Liver (tissue), 9 donors: ENCODE data around the gene ABCC11. TPM values are rescaled to one million over a fixed set of nuclear protein-coding genes. Genes with fewer than 3 reads are reported as not detected.

ENCODE experiments used
- DNase-seq: peaks from one replicate; pipeline ENCODE4 v3.0.0-alpha.2; 2017; ENCODE audit warnings: low spot score
- H3K27ac ChIP-seq, 2 donors: one replicate each; pipeline ENCODE4 v1.7.0; 2013; ENCODE audit warnings: inconsistent platforms in 2 of 2, low read length in 2 of 2, control low read depth in 1 of 2, low read depth in 1 of 2, mild to moderate bottlenecking in 1 of 2
- H3K27me3 ChIP-seq, 4 donors: one replicate each; pipeline versions ENCODE4 v1.6.1 to v1.7.0; 2013; ENCODE audit warnings: low read length in 3 of 4, inconsistent platforms in 1 of 4, mild to moderate bottlenecking in 1 of 4, moderate library complexity in 1 of 4; ENCODE audit not compliant: control insufficient read depth in 4 of 4, insufficient read depth in 4 of 4
- H3K36me3 ChIP-seq, 4 donors: one replicate each; pipeline versions ENCODE4 v1.6.1 to v1.7.0; 2013; ENCODE audit warnings: low read length in 3 of 4, mild to moderate bottlenecking in 3 of 4, low read depth in 1 of 4, moderate library complexity in 1 of 4; ENCODE audit not compliant: control insufficient read depth in 4 of 4, insufficient read depth in 3 of 4
- H3K4me1 ChIP-seq, 4 donors: one replicate each; pipeline versions ENCODE4 v1.6.1 to v1.7.0; 2013; ENCODE audit warnings: low read length in 3 of 4, mild to moderate bottlenecking in 3 of 4, moderate library complexity in 1 of 4; ENCODE audit not compliant: control insufficient read depth in 4 of 4, insufficient read depth in 4 of 4
- H3K4me3 ChIP-seq, 3 donors: one replicate each; pipeline versions ENCODE4 v1.6.1 to v1.7.0; 2013; ENCODE audit warnings: low read length in 3 of 3, control low read depth in 1 of 3, low read depth in 1 of 3, mild to moderate bottlenecking in 1 of 3
- H3K9ac ChIP-seq, 2 donors: one replicate each; pipeline ENCODE4 v1.7.0; 2013; ENCODE audit warnings: low read length in 2 of 2, mild to moderate bottlenecking in 2 of 2, moderate library complexity in 2 of 2, control low read depth in 1 of 2, low read depth in 1 of 2
- H3K9me3 ChIP-seq, 4 donors: one replicate each; pipeline versions ENCODE4 v1.6.1 to v1.7.0; 2013; ENCODE audit warnings: low read length in 3 of 4; ENCODE audit not compliant: control insufficient read depth in 4 of 4
- EGR1 ChIP-seq, 2 donors: IDR thresholded peaks; 2 replicates each; pipeline ENCODE4 v1.6.1; 2016 to 2018; ENCODE audit warnings: antibody characterized with exemption in 2 of 2, low read depth in 2 of 2
- FOXA2 ChIP-seq: IDR thresholded peaks from 2 replicates; pipeline ENCODE4 v1.6.1; 2016; ENCODE audit warnings: antibody characterized with exemption
- GABPA ChIP-seq, 2 donors: IDR thresholded peaks in 1 of 2; conservative IDR thresholded peaks in 1 of 2; 2 replicates each; pipeline ENCODE4 v1.6.1; 2016; ENCODE audit warnings: antibody characterized with exemption in 2 of 2, mild to moderate bottlenecking in 1 of 2, moderate library complexity in 1 of 2
- HNF4A ChIP-seq, 2 donors: conservative IDR thresholded peaks; 2 replicates each; pipeline ENCODE4 v1.6.1; 2016; ENCODE audit warnings: antibody characterized with exemption in 2 of 2, mild to moderate bottlenecking in 2 of 2
- JUND ChIP-seq, 2 donors: IDR thresholded peaks; 2 replicates each; pipeline ENCODE4 v1.6.1; 2016; ENCODE audit warnings: antibody characterized with exemption in 2 of 2
- NR2F2 ChIP-seq: IDR thresholded peaks from 2 replicates; pipeline ENCODE4 v1.6.1; 2016; ENCODE audit warnings: antibody characterized with exemption
- RAD21 ChIP-seq, 2 donors: IDR thresholded peaks; 2 replicates each; pipeline ENCODE4 v1.6.1; 2016; ENCODE audit warnings: antibody characterized with exemption in 2 of 2, mild to moderate bottlenecking in 2 of 2
- RXRA ChIP-seq, 2 donors: IDR thresholded peaks; 2 replicates each; pipeline ENCODE4 v1.6.1; 2017 to 2018; ENCODE audit warnings: antibody characterized with exemption in 2 of 2, mild to moderate bottlenecking in 1 of 2
- SP1 ChIP-seq: IDR thresholded peaks from 2 replicates; pipeline ENCODE4 v1.6.1; 2018; ENCODE audit warnings: antibody characterized with exemption, mild to moderate bottlenecking
- YY1 ChIP-seq: IDR thresholded peaks from 2 replicates; pipeline ENCODE4 v1.6.1; 2016; ENCODE audit warnings: antibody characterized with exemption, mild to moderate bottlenecking
- WGBS: extraction: QIAGEN DNeasy Blood & Tissue Kit; methylation state at CpG from one replicate; pipeline ENCODE4 v1.1.7; 2013; 5-methylcytosine and 5-hydroxymethylcytosine counted together
- polyA plus RNA-seq, 2 donors: library from polyadenylated mRNA; stranded (reverse) in 1 of 2; unstranded in 1 of 2; fragments of 200-250 nt in 1 of 2; fragments of >200 nt in 1 of 2; fragmentation: Nextera tagmentation in 1 of 2; extraction: Ambion mirVana in 1 of 2; gene quantifications; one replicate each; pipeline versions ENCODE4 v1.2.1 to v1.2.3, GENCODE V29; 2013 to 2015
- total RNA-seq, 2 donors: library from RNA; depleted of rRNA; stranded (reverse); fragments of >200 nt; gene quantifications; one replicate each; pipeline ENCODE4 v1.2.3, GENCODE V29; 2014
- TF ChIP-seq, protein P1 (sequence below): IDR thresholded peaks from 2 replicates; pipeline ENCODE4 v1.6.1; 2016; ENCODE audit warnings: antibody characterized with exemption, mild to moderate bottlenecking
- TF ChIP-seq, protein P2 (sequence below): IDR thresholded peaks from 2 replicates; pipeline ENCODE4 v1.6.1; 2016; ENCODE audit warnings: antibody characterized with exemption
- TF ChIP-seq, protein P3 (sequence below): IDR thresholded peaks from 2 replicates; pipeline ENCODE4 v1.6.1; 2016; ENCODE audit warnings: antibody characterized with exemption
- donor health status: healthy.
- donor health status: healthy.
- donor health status: healthy.
- donor health status: healthy.
- donor health status: healthy.

Gene ABCC11
- total and polyA plus RNA-seq, 4 donors: 1.4 to 22.3 (median 2.7) TPM

DNA sequence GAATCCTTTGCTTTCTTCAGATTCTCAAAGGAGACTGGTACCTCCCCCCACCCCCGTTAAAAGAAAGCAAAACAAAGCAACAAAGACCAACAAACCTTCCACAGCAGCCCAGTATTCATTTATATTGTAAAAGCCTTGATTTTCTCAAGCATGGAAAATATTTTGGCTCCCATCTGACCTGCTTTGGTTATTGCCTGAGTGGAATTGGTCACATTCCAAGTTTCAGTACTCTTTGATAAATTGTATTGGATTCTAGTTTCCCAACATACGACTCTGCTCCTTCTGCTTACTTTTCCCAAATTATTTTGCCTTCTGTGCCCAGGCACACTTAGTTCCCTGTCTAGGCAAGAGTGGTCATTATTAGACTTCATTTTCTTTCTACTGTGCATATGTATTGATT is 1.3 kb downstream of the ABCC11 start (continued):
- TF ChIP-seq, protein P1, sequence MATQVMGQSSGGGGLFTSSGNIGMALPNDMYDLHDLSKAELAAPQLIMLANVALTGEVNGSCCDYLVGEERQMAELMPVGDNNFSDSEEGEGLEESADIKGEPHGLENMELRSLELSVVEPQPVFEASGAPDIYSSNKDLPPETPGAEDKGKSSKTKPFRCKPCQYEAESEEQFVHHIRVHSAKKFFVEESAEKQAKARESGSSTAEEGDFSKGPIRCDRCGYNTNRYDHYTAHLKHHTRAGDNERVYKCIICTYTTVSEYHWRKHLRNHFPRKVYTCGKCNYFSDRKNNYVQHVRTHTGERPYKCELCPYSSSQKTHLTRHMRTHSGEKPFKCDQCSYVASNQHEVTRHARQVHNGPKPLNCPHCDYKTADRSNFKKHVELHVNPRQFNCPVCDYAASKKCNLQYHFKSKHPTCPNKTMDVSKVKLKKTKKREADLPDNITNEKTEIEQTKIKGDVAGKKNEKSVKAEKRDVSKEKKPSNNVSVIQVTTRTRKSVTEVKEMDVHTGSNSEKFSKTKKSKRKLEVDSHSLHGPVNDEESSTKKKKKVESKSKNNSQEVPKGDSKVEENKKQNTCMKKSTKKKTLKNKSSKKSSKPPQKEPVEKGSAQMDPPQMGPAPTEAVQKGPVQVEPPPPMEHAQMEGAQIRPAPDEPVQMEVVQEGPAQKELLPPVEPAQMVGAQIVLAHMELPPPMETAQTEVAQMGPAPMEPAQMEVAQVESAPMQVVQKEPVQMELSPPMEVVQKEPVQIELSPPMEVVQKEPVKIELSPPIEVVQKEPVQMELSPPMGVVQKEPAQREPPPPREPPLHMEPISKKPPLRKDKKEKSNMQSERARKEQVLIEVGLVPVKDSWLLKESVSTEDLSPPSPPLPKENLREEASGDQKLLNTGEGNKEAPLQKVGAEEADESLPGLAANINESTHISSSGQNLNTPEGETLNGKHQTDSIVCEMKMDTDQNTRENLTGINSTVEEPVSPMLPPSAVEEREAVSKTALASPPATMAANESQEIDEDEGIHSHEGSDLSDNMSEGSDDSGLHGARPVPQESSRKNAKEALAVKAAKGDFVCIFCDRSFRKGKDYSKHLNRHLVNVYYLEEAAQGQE: peak; percentile 60
- TF ChIP-seq JUND (IDR thresholded peaks at IDR 0.05) (peak; percentile 15 to 18), SP1 (peak; percentile 34), NR2F2 (no peak), HNF4A (conservative IDR thresholded peaks at IDR 0.05) (peak in 1 of 2 donors; percentile 45), YY1 (peak; percentile 38), RAD21 (IDR thresholded peaks at IDR 0.05) (peak; percentile 31 to 38)

DNA sequence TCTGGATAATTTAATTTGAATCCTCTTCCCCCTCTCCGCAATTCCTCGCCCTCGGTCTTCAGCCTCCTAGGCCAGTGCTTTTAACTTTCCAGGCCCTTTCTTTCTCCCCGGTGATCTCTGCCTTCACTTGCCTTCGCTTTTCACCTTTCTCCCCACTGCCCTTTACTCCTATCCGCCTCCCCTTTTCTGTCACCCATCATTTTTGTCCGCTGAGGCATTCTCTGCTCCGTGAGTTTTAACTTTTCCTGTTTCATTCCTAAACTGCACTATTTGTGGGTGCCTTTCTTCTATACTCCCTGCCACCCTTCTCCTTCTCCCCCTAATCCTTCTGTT is 2.5 kb downstream of the ABCC11 start:
- H3K4me3 ChIP-seq: peak overlapping the region; percentile 87 to 91 (median 88)
- no peak for DNase-seq
- peak overlapping the region; percentile 97 to 100 for H3K9ac ChIP-seq
- H3K36me3 ChIP-seq: no peaks in the 10 kb centered on the region
- WGBS: 2% methylated on average over 8 of the region's 8 CpGs
- TF ChIP-seq, protein P1: no peak
- H3K27ac ChIP-seq: peak overlapping the region; percentile 95 to 98
- H3K9me3 ChIP-seq: no peaks in the 10 kb centered on the region
- H3K27me3 ChIP-seq: no peaks in the 10 kb centered on the region
- H3K4me1 ChIP-seq: peaks cover 2 to 24% (median 13%) of the 10 kb centered on the region in 4 donors

DNA sequence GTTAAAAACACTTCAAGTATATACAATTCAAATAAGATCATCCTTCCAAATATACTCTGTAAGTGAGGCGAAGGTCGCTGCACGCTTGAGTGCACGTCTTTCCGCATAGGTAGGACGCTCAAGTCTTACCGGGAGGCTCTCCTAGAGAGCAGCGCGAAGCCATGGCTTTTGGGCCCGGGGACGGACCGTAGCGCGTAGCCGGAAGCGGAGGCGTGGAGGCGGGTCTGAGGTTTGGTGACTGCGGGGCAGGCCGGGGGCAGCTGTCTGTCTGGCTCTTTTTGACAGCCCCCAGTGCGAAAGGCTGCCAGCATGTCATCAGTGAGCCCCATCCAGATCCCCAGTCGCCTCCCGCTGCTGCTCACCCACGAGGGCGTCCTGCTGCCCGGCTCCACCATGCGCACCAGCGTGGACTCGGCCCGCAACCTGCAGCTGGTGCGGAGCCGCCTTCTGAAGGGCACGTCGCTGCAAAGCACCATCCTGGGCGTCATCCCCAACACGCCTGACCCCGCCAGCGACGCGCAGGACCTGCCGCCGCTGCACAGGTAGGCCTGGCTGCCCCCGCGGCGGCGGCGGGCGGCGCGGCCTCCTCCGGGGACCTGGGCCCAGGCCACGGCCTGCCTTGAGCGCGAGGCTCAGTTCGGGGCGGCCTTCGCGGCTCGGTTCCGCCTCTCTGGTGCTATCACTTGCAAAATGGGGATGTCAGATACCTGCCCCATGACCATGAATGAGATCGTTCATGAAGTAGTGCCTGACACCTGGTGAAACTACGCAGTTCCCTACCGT is 3.1 kb downstream of the ABCC11 start, which contains the start of gene LONP2:
TSS of gene LONP2 (plus strand) at position 221 of the 783 bp plus-strand sequence. CDS start at position 310, 89 bp downstream.
- Histone ChIP-seq H3K36me3 (no peaks in the 10 kb centered on the region), H3K27ac (peak within 1 kb of the TSS; percentile 95 to 98), H3K9ac (peak within 1 kb of the TSS; percentile 97 to 100), H3K4me1 (peaks cover 2 to 24% (median 13%) of the 10 kb centered on the region in 4 donors), H3K9me3 (no peaks in the 10 kb centered on the region), H3K4me3 (peak within 1 kb of the TSS; percentile 87 to 91 (median 88)), H3K27me3 (no peaks in the 10 kb centered on the region)
- peak; percentile 90 for DNase-seq
- WGBS: under 1% methylated on average over 63 of the region's 63 CpGs
- peak; percentile 85 for TF ChIP-seq YY1
- peak in 1 of 2 donors; percentile 58 for TF ChIP-seq RAD21 (IDR thresholded peaks at IDR 0.05)
- TF ChIP-seq, protein P2, sequence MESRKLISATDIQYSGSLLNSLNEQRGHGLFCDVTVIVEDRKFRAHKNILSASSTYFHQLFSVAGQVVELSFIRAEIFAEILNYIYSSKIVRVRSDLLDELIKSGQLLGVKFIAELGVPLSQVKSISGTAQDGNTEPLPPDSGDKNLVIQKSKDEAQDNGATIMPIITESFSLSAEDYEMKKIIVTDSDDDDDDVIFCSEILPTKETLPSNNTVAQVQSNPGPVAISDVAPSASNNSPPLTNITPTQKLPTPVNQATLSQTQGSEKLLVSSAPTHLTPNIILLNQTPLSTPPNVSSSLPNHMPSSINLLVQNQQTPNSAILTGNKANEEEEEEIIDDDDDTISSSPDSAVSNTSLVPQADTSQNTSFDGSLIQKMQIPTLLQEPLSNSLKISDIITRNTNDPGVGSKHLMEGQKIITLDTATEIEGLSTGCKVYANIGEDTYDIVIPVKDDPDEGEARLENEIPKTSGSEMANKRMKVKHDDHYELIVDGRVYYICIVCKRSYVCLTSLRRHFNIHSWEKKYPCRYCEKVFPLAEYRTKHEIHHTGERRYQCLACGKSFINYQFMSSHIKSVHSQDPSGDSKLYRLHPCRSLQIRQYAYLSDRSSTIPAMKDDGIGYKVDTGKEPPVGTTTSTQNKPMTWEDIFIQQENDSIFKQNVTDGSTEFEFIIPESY: peak; percentile 71
- TF ChIP-seq EGR1 (IDR thresholded peaks at IDR 0.05; ENCODE audit: low read depth in 2 of 2): peak; percentile 95 to 99
- TF ChIP-seq, protein P1: peak; percentile 58
- TF ChIP-seq RXRA (IDR thresholded peaks at IDR 0.05): peak in 1 of 2 donors; percentile 60
- peak; percentile 48 for TF ChIP-seq SP1
- TF ChIP-seq, protein P3, sequence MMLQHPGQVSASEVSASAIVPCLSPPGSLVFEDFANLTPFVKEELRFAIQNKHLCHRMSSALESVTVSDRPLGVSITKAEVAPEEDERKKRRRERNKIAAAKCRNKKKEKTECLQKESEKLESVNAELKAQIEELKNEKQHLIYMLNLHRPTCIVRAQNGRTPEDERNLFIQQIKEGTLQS: no peak
- peak; percentile 36 to 37 for TF ChIP-seq HNF4A (conservative IDR thresholded peaks at IDR 0.05)
- TF ChIP-seq GABPA (IDR thresholded peaks at IDR 0.05 in 1 of 2, conservative IDR thresholded peaks at IDR 0.05 in 1 of 2): peak in 1 of 2 donors; percentile 87
- TF ChIP-seq FOXA2: no peak
